Measurements from ENCODE around the gene RFC1. TPM values are rescaled to one million over a fixed set of nuclear protein-coding genes. Genes with fewer than 3 reads are reported as not detected.

Gene RFC1
- total RNA-seq, 1 experiment from 2014 or later, result 56.8 TPM

GRCh38 chr4:39390603-39391002 lies 24.4 kb upstream of the RFC1 start:
- no peak overlapping the region for H3K4me3 Mint-ChIP-seq
- Histone ChIP-seq H3K14ac (ENCODE audit: insufficient read depth, low read length) (no peak overlapping the region), H3K9ac (ENCODE audit: extremely low read depth, insufficient read length, low read length) (no peak overlapping the region), H3K27me3 (ENCODE audit: insufficient read depth, low read length) (no peaks in the 10 kb centered on the region), H4K20me1 (ENCODE audit: control insufficient read depth, insufficient read depth, insufficient read length) (no peaks in the 10 kb centered on the region), H2BK120ac (ENCODE audit: low read depth, low read length, poor library complexity, severe bottlenecking) (no peak overlapping the region), H3K27ac (ENCODE audit: insufficient read length, low read depth, low read length) (no peak overlapping the region), H3K23ac (ENCODE audit: insufficient read length, low read depth, low read length) (no peak overlapping the region), H3K79me2 (ENCODE audit: insufficient read depth, low read length) (no peaks in the 10 kb centered on the region), H3K23me2 (ENCODE audit: insufficient read length, low read depth, low read length, poor library complexity, severe bottlenecking) (no peaks in the 10 kb centered on the region), H2AFZ (ENCODE audit: low read length) (no peak overlapping the region), H2BK20ac (ENCODE audit: low read depth, low read length, poor library complexity, severe bottlenecking) (no peak overlapping the region), H2BK12ac (ENCODE audit: insufficient read length, low read depth, low read length) (no peak overlapping the region), H3K9me3 (ENCODE audit: control insufficient read depth, low read depth, low read length) (no peaks in the 10 kb centered on the region), H4K5ac (ENCODE audit: insufficient read length, low read depth, low read length) (no peak overlapping the region), H2BK5ac (ENCODE audit: insufficient read length, low read length) (no peak overlapping the region), H3K4me2 (ENCODE audit: insufficient read depth, insufficient read length, low read length) (no peak overlapping the region), H3K56ac (ENCODE audit: insufficient read length, low read depth, low read length) (no peak overlapping the region), H3K18ac (ENCODE audit: insufficient read length, low read depth, low read length) (no peak overlapping the region), H4K8ac (replicated peaks; ENCODE audit: insufficient read length, low read depth, low read length) (no peak overlapping the region), H2AK5ac (ENCODE audit: insufficient read length, low read length) (no peak overlapping the region), H2BK15ac (ENCODE audit: low read depth, low read length) (no peak overlapping the region), H3K4ac (ENCODE audit: low read depth, low read length) (no peak overlapping the region), H3T11ph (ENCODE audit: low read length) (no peak overlapping the region), H3K4me1 (ENCODE audit: insufficient read depth, low read length) (no peaks in the 10 kb centered on the region), H4K91ac (ENCODE audit: insufficient read length, low read depth, low read length) (no peak overlapping the region), H3K79me1 (ENCODE audit: insufficient read depth, low read depth, low read length, poor library complexity, severe bottlenecking) (no peaks in the 10 kb centered on the region)
- no peaks in the 10 kb centered on the region for H3K4me1 Mint-ChIP-seq
- H3K36me3 Mint-ChIP-seq (ENCODE audit: insufficient read depth in 1 of 3, low read depth in 3 of 3), result no peaks in the 10 kb centered on the region
- no peak for DNase-seq
- no peak for TF ChIP-seq CTCF (conservative IDR thresholded peaks at IDR 0.05)
- H3K27me3 Mint-ChIP-seq (ENCODE audit: low read depth), result no peaks in the 10 kb centered on the region
- no CpG with 5 or more reads among the region's 6 CpGs for WGBS (ENCODE audit: extremely low coverage, insufficient read length, low lambda C conversion rate)
- no peaks in the 10 kb centered on the region for H3K9me3 Mint-ChIP-seq
- H3K27ac Mint-ChIP-seq, result no peak overlapping the region
